MM.1S (cell line): ENCODE measurements around the gene PLD3.

ENCODE experiments used
- EZH2 ChIP-seq: fragments of 300-600 bp; sonication (generic); optimal IDR thresholded peaks from 2 replicates; pipeline ENCODE3; 2017; ENCODE audit warnings: low read depth, mild to moderate bottlenecking, antibody characterized with exemption, low read length, mixed read lengths
- EZH2phosphoT487 ChIP-seq: fragments of 300-600 bp; sonication (generic); IDR thresholded peaks from 2 replicates; pipeline ENCODE4 v1.6.1; 2018; ENCODE audit warnings: antibody characterized with exemption, low read length

DNA sequence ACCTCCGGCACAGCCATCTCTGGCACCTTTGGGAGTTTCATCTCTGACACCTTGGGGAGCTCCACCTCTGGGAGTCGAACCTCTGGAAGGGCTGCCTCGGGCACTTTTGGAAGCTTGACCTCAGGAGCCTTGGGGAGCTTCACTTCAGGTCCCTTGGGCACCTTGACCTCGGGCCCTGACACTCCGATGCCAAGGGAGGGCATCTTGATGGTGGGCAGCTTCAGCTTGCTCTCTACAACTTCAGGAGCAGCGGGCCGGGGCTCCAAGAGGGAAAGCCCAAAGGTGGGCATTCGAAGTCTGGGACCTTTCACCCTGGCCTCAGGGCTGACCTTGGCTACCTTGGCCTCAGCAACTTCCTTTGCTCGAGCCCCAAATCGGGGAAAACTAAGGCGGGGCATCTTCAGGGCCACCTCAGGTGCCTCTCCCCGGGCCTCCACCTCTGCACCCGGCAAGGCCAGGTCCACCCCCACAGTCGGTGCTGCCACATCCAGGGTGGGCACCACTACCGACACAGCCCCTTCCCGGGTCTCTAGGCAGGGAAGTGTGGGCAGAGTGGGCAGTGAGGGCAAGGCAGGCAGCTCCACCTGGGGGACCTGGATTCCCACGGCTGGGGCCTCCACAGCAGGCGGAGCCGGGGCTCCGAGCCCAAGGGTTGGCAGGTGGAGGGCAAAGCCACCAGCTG lies 48.5 kb downstream of the PLD3 start:
- no peak for TF ChIP-seq EZH2
- TF ChIP-seq EZH2phosphoT487 = no peak
